Measurements from ENCODE around the gene KDM3A. TPM values are rescaled to one million over a fixed set of nuclear protein-coding genes. Genes with fewer than 3 reads are reported as not detected.

The KDM3A gene
- 18.7 and 23.3 TPM in 2 replicates for total RNA-seq

GRCh38 chr2:86440631-86441391, at the start of gene KDM3A:
Gene KDM3A, plus strand, starts transcription at chr2:86441371. Its CDS starts 677 bp downstream, at chr2:86442048.
- DNase-seq (ENCODE audit: low read depth, low spot score): peak; percentile 98

GRCh38 chr2:86392873-86393518, 48.2 kb upstream of the KDM3A start:
- no peak for DNase-seq (ENCODE audit: low read depth, low spot score)

GRCh38 chr2:86393521-86394491, 47.4 kb upstream of the KDM3A start:
- DNase-seq (ENCODE audit: low read depth, low spot score): peak; percentile 11

- no peak for DNase-seq (ENCODE audit: low read depth, low spot score)
Measured at GRCh38 chr2:86396291-86396785, 44.8 kb upstream of the KDM3A start.

GRCh38 chr2:86397986-86398385, 43.2 kb upstream of the KDM3A start:
- no peak for DNase-seq (ENCODE audit: low read depth, low spot score)

GRCh38 chr2:86398500-86399474, 42.4 kb upstream of the KDM3A start:
- DNase-seq (ENCODE audit: low read depth, low spot score): no peak

- no peak for DNase-seq (ENCODE audit: low read depth, low spot score)
Measured at GRCh38 chr2:86400321-86400720, 40.9 kb upstream of the KDM3A start.

GRCh38 chr2:86410581-86410980, 30.6 kb upstream of the KDM3A start:
- no peak for DNase-seq (ENCODE audit: low read depth, low spot score)

- DNase-seq (ENCODE audit: low read depth, low spot score): no peak
Measured at GRCh38 chr2:86411396-86411795, 29.8 kb upstream of the KDM3A start.

- no peak for DNase-seq (ENCODE audit: low read depth, low spot score)
Measured at GRCh38 chr2:86412007-86412406, 29.2 kb upstream of the KDM3A start.

- no peak for DNase-seq (ENCODE audit: low read depth, low spot score)
Measured at GRCh38 chr2:86413296-86414094, 27.7 kb upstream of the KDM3A start.

GRCh38 chr2:86414996-86415395, 26.2 kb upstream of the KDM3A start:
- DNase-seq (ENCODE audit: low read depth, low spot score): no peak

- DNase-seq (ENCODE audit: low read depth, low spot score): no peak
Measured at GRCh38 chr2:86416146-86416545, 25.0 kb upstream of the KDM3A start.

- no peak for DNase-seq (ENCODE audit: low read depth, low spot score)
Measured at GRCh38 chr2:86417961-86418360, 23.2 kb upstream of the KDM3A start.

GRCh38 chr2:86420913-86421312, 20.3 kb upstream of the KDM3A start:
- DNase-seq (ENCODE audit: low read depth, low spot score): no peak

GRCh38 chr2:86426271-86426670, 14.9 kb upstream of the KDM3A start:
- no peak for DNase-seq (ENCODE audit: low read depth, low spot score)

- no peak for DNase-seq (ENCODE audit: low read depth, low spot score)
Measured at GRCh38 chr2:86429335-86429734, 11.8 kb upstream of the KDM3A start.

- no peak for DNase-seq (ENCODE audit: low read depth, low spot score)
Measured at GRCh38 chr2:86430368-86430767, 10.8 kb upstream of the KDM3A start.

- DNase-seq (ENCODE audit: low read depth, low spot score): no peak
Measured at GRCh38 chr2:86433137-86433536, 8.0 kb upstream of the KDM3A start.

- no peak for DNase-seq (ENCODE audit: low read depth, low spot score)
Measured at GRCh38 chr2:86434290-86434689, 6.9 kb upstream of the KDM3A start.

Measured in pulmonary artery endothelial cell (primary cell).